ENCODE measurements around the gene UBE2E2.

GRCh38 chr3:23390989-23391553 is 187.9 kb downstream of the UBE2E2 start:
- TF ChIP-seq CTCF (IDR thresholded peaks at IDR 0.05; ENCODE audit: low read depth, low read length, poor library complexity, severe bottlenecking): no peak
- no peak for TF ChIP-seq EZH2phosphoT487 (IDR thresholded peaks at IDR 0.05; ENCODE audit: borderline replicate concordance, low read length)
